K562 (cell line): ENCODE data around the gene CPA2. TPM values are rescaled to one million over a fixed set of nuclear protein-coding genes. Genes with fewer than 3 reads are reported as not detected.

Experiments
- CEBPB ChIP-seq: fragments of 450-650 bp; IDR thresholded peaks from 2 replicates; pipeline ENCODE4 v1.6.1; 2016; ENCODE audit warnings: missing genetic modification characterization, missing compliant biosample characterization
- CREB1 ChIP-seq, 2 experiments: sonication (generic) in 1 of 2; formaldehyde crosslinking in 1 of 2; IDR thresholded peaks; 2 replicates each; pipeline versions ENCODE4 v1.6.1 to v1.8.0; 2012 to 2022; ENCODE audit warnings: inconsistent platforms in 1 of 2, mild to moderate bottlenecking in 1 of 2, missing genetic modification reagents in 1 of 2, moderate library complexity in 1 of 2
- ZC3H4 ChIP-seq: sonication (generic); formaldehyde crosslinking; IDR thresholded peaks from 2 replicates; pipeline ENCODE4 v1.9.0; 2021; ENCODE audit warnings: missing genetic modification reagents, borderline replicate concordance
- ZNF41 ChIP-seq: fragments of 250-450 bp; sonication (Bioruptor Pico); conservative IDR thresholded peaks from 2 replicates; pipeline ENCODE4 v1.4.0; 2020; ENCODE audit warnings: mild to moderate bottlenecking
- ZNF740 ChIP-seq, 3 experiments: fragments of 200-800 bp in 1 of 3; sonication (Bioruptor generic) in 1 of 3; sonication (generic) in 1 of 3; formaldehyde crosslinking in 1 of 3; IDR thresholded peaks; 2 replicates each; pipeline versions ENCODE4 v1.6.1 to v1.8.0; 2016 to 2022; ENCODE audit warnings: mild to moderate bottlenecking in 2 of 3, missing compliant biosample characterization in 2 of 3, missing genetic modification characterization in 2 of 3, missing genetic modification reagents in 1 of 3
- ZNF75A ChIP-seq: fragments of 450-650 bp; formaldehyde crosslinking; IDR thresholded peaks from 2 replicates; pipeline ENCODE4 v1.4.0; 2020; ENCODE audit warnings: mild to moderate bottlenecking
- polyA plus RNA-seq, 8 experiments: library from polyadenylated mRNA; depleted of rRNA in 4 of 8; stranded (reverse) in 5 of 8; unstranded in 3 of 8; fragments of >200 nt; fragmentation: Nextera tagmentation in 2 of 8; fragmentation: Illumina TruSeq in 1 of 8; extraction: Ambion mirVana in 2 of 8; extraction: Trizol in 1 of 8; gene quantifications; 2 replicates each; pipeline versions ENCODE4 v1.2.1 to v1.2.3, GENCODE V29; 2011 to 2014; ENCODE audit warnings: inconsistent platforms in 1 of 8, missing spikeins in 1 of 8
- total RNA-seq, 7 experiments: library from RNA; depleted of rRNA in 6 of 7; stranded (reverse); fragments of >200 nt in 6 of 7; fragmentation: Illumina TruSeq in 2 of 7; extraction: Trizol in 2 of 7; gene quantifications; 2 replicates each; pipeline versions ENCODE4 v1.2.1 to v1.2.3, GENCODE V29; 2011 to 2021; ENCODE audit warnings: low replicate concordance in 1 of 7
- TF ChIP-seq, protein P1 (sequence below): fragments of 250-450 bp; sonication (Bioruptor Pico); IDR thresholded peaks from 2 replicates; pipeline ENCODE4 v1.4.0; 2020; ENCODE audit warnings: mild to moderate bottlenecking, moderate library complexity
- TF ChIP-seq, protein P2 (sequence below): fragments of 250-450 bp; sonication (Bioruptor Pico); IDR thresholded peaks from 2 replicates; pipeline ENCODE4 v1.8.0; 2021; ENCODE audit warnings: borderline replicate concordance, mild to moderate bottlenecking, moderate library complexity; ENCODE audit not compliant: poor library complexity, severe bottlenecking
- TF ChIP-seq, protein P3 (sequence below): fragments of 250-450 bp; sonication (Bioruptor Pico); IDR thresholded peaks from 2 replicates; pipeline ENCODE4 v1.8.0; 2022; ENCODE audit warnings: moderate library complexity, mild to moderate bottlenecking, inconsistent platforms
- TF ChIP-seq, protein P4 (sequence below), 2 experiments: fragments of 450-650 bp in 1 of 2; sonication (generic) in 1 of 2; formaldehyde crosslinking in 1 of 2; IDR thresholded peaks; 2 replicates each; pipeline versions ENCODE4 v1.7.1 to v1.9.0; 2016 to 2022; ENCODE audit warnings: inconsistent platforms in 1 of 2, mild to moderate bottlenecking in 1 of 2, missing genetic modification reagents in 1 of 2

CPA2 gene
- total and polyA plus RNA-seq, 9 of the 15 experiments (the other 6 are each of a cell fraction or from before 2014, with no cell fraction given): 0.04 to 0.84 (median 0.09) TPM; not detected in 4

DNA sequence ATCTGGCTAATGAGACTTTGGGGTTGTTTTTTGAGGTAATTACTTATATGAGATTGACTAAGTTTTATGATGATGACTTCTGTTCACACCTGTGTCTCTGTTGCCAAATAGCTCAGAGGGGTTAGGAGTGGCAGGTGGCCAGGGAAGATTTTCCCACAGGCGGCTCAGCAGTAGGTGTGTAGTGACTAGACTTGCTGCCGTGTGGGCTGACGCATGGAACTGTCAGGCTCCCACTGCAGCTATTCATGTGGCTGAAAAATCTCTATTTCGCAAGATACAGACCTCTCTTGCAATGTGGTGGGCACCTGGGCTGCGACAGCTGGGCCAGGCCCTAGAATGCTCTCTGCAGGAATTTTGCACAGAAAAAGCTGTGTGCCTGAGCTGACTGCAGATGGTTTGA, 27.7 kb downstream of the CPA2 start (continued):
- TF ChIP-seq, protein P1, sequence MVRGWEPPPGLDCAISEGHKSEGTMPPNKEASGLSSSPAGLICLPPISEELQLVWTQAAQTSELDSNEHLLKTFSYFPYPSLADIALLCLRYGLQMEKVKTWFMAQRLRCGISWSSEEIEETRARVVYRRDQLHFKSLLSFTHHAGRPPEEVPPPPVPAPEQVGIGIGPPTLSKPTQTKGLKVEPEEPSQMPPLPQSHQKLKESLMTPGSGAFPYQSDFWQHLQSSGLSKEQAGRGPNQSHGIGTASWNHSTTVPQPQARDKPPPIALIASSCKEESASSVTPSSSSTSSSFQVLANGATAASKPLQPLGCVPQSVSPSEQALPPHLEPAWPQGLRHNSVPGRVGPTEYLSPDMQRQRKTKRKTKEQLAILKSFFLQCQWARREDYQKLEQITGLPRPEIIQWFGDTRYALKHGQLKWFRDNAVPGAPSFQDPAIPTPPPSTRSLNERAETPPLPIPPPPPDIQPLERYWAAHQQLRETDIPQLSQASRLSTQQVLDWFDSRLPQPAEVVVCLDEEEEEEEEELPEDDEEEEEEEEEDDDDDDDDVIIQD (CRISPR knock-in tag): no peak
- TF ChIP-seq, protein P2, sequence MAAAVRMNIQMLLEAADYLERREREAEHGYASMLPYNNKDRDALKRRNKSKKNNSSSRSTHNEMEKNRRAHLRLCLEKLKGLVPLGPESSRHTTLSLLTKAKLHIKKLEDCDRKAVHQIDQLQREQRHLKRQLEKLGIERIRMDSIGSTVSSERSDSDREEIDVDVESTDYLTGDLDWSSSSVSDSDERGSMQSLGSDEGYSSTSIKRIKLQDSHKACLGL (CRISPR knock-in tag): no peak
- TF ChIP-seq, protein P3, sequence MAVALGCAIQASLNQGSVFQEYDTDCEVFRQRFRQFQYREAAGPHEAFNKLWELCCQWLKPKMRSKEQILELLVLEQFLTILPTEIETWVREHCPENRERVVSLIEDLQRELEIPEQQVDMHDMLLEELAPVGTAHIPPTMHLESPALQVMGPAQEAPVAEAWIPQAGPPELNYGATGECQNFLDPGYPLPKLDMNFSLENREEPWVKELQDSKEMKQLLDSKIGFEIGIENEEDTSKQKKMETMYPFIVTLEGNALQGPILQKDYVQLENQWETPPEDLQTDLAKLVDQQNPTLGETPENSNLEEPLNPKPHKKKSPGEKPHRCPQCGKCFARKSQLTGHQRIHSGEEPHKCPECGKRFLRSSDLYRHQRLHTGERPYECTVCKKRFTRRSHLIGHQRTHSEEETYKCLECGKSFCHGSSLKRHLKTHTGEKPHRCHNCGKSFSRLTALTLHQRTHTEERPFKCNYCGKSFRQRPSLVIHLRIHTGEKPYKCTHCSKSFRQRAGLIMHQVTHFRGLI (CRISPR knock-in tag): no peak
- TF ChIP-seq ZNF75A (CRISPR knock-in tag): peak; percentile 72
- TF ChIP-seq CREB1 (IDR thresholded peaks at IDR 0.05): no peak
- TF ChIP-seq CREB1 (CRISPR knock-in tag; IDR thresholded peaks at IDR 0.05): no peak
- TF ChIP-seq, protein P4, sequence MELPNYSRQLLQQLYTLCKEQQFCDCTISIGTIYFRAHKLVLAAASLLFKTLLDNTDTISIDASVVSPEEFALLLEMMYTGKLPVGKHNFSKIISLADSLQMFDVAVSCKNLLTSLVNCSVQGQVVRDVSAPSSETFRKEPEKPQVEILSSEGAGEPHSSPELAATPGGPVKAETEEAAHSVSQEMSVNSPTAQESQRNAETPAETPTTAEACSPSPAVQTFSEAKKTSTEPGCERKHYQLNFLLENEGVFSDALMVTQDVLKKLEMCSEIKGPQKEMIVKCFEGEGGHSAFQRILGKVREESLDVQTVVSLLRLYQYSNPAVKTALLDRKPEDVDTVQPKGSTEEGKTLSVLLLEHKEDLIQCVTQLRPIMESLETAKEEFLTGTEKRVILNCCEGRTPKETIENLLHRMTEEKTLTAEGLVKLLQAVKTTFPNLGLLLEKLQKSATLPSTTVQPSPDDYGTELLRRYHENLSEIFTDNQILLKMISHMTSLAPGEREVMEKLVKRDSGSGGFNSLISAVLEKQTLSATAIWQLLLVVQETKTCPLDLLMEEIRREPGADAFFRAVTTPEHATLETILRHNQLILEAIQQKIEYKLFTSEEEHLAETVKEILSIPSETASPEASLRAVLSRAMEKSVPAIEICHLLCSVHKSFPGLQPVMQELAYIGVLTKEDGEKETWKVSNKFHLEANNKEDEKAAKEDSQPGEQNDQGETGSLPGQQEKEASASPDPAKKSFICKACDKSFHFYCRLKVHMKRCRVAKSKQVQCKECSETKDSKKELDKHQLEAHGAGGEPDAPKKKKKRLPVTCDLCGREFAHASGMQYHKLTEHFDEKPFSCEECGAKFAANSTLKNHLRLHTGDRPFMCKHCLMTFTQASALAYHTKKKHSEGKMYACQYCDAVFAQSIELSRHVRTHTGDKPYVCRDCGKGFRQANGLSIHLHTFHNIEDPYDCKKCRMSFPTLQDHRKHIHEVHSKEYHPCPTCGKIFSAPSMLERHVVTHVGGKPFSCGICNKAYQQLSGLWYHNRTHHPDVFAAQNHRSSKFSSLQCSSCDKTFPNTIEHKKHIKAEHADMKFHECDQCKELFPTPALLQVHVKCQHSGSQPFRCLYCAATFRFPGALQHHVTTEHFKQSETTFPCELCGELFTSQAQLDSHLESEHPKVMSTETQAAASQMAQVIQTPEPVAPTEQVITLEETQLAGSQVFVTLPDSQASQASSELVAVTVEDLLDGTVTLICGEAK (IDR thresholded peaks at IDR 0.05): no peak
- TF ChIP-seq, protein P4 (CRISPR knock-in tag; IDR thresholded peaks at IDR 0.05): no peak
- no peak for TF ChIP-seq ZNF41 (CRISPR knock-in tag)
- no peak for TF ChIP-seq ZC3H4
- TF ChIP-seq CEBPB: peak; percentile 15; the same call in 1 of the 2 replicates
- no peak for TF ChIP-seq ZNF740 (CRISPR knock-in tag; IDR thresholded peaks at IDR 0.05)
- TF ChIP-seq ZNF740 (tag; IDR thresholded peaks at IDR 0.05): no peak
- TF ChIP-seq, all 486 proteins: peak for 2
